ENCODE measurements around the gene TIMM17A.

- TF ChIP-seq CTCF (IDR thresholded peaks at IDR 0.05; ENCODE audit: low read length): peak; percentile 90
- TF ChIP-seq EZH2 (IDR thresholded peaks at IDR 0.05; ENCODE audit: borderline replicate concordance, low read length): no peak
Measured at GRCh38 chr1:202009326-202010179, 54.2 kb downstream of the TIMM17A start.
